Tibial artery (tissue), 4 donors: ENCODE results near the gene IQCE.

Experiments
- DNase-seq, 2 donors: peaks; one replicate each; pipeline ENCODE4 v3.0.0-alpha.2; 2019
- H3K27ac ChIP-seq, 2 donors: fragments of 200-600 bp; sonication (generic) in 1 of 2; 1 replicate in 1 of 2; 2 replicates in 1 of 2; pipeline ENCODE4 v1.5.1; 2018 to 2019; ENCODE audit warnings: mild to moderate bottlenecking in 1 of 2
- H3K27me3 ChIP-seq, 2 donors: fragments of 200-600 bp; sonication (generic) in 1 of 2; one replicate each; pipeline versions ENCODE4 v1.5.1 to v1.6.0; 2016 to 2019
- H3K36me3 ChIP-seq, 3 donors: fragments of 200-600 bp; sonication (generic) in 2 of 3; one replicate each; pipeline ENCODE4 v1.5.1; 2016 to 2019; ENCODE audit warnings: mild to moderate bottlenecking in 2 of 3
- H3K4me1 ChIP-seq, 4 donors: fragments of 200-600 bp; sonication (generic) in 2 of 4; 1 replicate in 3 of 4; 2 replicates in 1 of 4; pipeline ENCODE4 v1.5.1; 2016 to 2019
- H3K4me3 ChIP-seq, 2 donors: fragments of 200-600 bp; sonication (generic) in 1 of 2; 1 replicate in 1 of 2; 2 replicates in 1 of 2; pipeline ENCODE4 v1.5.1; 2018 to 2019; ENCODE audit warnings: mild to moderate bottlenecking in 2 of 2
- H3K9me3 ChIP-seq, 3 donors: fragments of 200-600 bp; sonication (generic) in 1 of 3; one replicate each; pipeline ENCODE4 v1.5.1; 2016 to 2019
- intact Hi-C: fragments of 100-400 bp; cut with DNase I; formaldehyde crosslinking; loops from one replicate; pipeline ENCODE4 v1.15.0; 2023; ENCODE audit warnings: low total_unique reads
- TF ChIP-seq, protein P1 (sequence below), 2 experiments: fragments of 200-600 bp in 1 of 2; fragments of 450-650 bp in 1 of 2; IDR thresholded peaks; one replicate each; pipeline ENCODE4 v1.5.1; 2017 to 2019; ENCODE audit warnings: antibody characterized with exemption in 2 of 2, mild to moderate bottlenecking in 1 of 2, moderate library complexity in 1 of 2

IQCE gene

DNA sequence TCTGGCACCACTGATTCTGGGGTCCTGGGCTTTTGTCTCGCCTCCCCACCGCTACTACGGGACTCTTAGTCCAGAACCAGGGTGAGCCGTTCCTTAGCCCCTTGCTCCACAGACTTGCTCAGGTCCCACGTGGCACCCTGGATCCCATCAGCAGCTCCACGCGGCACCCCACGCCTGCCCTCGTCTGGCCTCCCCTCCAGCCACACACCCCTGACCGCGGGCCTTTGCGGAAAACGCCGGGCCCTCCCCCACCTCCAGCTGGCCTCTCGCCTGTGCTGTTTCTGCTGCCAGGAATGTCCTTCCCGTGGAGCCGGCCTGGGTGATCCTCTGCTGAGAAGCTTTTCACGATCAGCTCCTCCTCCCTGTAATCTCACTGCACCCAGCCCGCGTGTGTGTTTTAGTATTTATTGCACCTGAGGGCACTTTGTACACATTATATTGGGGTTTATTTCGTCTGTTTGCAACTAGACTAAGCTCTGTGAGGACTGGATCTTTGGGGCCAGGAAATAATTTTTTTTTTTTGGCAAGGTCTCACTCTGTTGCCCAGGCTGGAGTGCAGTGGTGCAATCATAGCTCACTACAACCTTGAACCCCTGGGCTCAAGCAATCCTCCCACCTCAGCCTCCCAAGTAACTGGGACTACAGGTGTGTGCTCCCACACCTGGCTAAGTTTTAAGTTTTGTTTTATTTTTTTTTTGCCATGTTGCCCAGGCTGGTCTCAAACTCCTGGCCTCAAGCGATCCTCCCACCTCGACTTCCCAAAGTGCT is 62.5 kb downstream of the IQCE start:
- H3K36me3 ChIP-seq: no peaks in the 10 kb centered on the region
- peak overlapping the region in 1 of 2 donors; percentile 38 for H3K27ac ChIP-seq
- DNase-seq: peak in 1 of 2 donors; percentile 86
- TF ChIP-seq, protein P1, sequence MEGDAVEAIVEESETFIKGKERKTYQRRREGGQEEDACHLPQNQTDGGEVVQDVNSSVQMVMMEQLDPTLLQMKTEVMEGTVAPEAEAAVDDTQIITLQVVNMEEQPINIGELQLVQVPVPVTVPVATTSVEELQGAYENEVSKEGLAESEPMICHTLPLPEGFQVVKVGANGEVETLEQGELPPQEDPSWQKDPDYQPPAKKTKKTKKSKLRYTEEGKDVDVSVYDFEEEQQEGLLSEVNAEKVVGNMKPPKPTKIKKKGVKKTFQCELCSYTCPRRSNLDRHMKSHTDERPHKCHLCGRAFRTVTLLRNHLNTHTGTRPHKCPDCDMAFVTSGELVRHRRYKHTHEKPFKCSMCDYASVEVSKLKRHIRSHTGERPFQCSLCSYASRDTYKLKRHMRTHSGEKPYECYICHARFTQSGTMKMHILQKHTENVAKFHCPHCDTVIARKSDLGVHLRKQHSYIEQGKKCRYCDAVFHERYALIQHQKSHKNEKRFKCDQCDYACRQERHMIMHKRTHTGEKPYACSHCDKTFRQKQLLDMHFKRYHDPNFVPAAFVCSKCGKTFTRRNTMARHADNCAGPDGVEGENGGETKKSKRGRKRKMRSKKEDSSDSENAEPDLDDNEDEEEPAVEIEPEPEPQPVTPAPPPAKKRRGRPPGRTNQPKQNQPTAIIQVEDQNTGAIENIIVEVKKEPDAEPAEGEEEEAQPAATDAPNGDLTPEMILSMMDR (IDR thresholded peaks at IDR 0.05): no peak
- intact Hi-C loops: no loop called here
- H3K27me3 ChIP-seq: no peaks in the 10 kb centered on the region
- peaks cover 0 to 61% (median 57%) of the 10 kb centered on the region in 4 donors for H3K4me1 ChIP-seq
- H3K9me3 ChIP-seq: no peaks in the 10 kb centered on the region
- H3K4me3 ChIP-seq: no peak overlapping the region

DNA sequence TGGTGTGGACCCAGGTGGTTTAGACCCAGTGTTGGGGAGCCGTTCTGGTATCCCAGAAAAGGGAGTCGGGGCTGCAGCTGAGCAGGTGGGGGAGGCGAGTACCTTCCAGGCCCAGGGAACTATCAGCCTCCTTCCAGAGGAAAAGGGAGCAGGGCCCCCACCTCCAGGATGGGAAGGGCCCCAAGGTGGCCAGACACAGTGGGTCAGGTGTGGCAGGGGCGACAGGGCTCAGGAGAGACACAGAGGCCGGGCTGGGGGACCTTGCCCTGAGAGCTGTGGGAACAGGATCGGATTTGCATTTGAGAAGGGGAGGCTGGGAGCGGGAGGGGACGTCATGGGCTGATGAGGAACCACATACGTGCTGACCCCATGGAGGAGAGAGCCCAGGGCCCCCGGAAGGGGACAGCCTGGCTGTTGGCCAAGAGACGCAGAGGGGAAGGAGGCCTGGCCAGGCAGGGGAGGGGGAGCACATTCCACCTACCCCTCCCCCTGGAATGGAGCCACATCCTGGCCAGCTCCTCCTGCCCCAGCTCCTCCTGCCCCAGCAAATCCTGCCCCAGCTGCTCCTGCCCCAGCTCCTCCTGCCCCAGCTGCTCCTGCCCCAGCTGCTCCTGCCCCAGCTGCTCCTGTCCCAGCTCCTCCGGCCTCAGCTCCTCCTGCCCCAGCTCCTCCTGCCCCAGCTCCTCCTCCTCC is 63.3 kb downstream of the IQCE start:
- intact Hi-C loops: no loop called here
- no peak for DNase-seq
- peaks cover 0 to 53% (median 48%) of the 10 kb centered on the region in 4 donors for H3K4me1 ChIP-seq
- no peaks in the 10 kb centered on the region for H3K36me3 ChIP-seq
- no peak overlapping the region for H3K4me3 ChIP-seq
- H3K27ac ChIP-seq: peak overlapping the region in 1 of 2 donors; percentile 38
- no peaks in the 10 kb centered on the region for H3K9me3 ChIP-seq
- TF ChIP-seq, protein P1 (IDR thresholded peaks at IDR 0.05): no peak
- no peaks in the 10 kb centered on the region for H3K27me3 ChIP-seq

DNA sequence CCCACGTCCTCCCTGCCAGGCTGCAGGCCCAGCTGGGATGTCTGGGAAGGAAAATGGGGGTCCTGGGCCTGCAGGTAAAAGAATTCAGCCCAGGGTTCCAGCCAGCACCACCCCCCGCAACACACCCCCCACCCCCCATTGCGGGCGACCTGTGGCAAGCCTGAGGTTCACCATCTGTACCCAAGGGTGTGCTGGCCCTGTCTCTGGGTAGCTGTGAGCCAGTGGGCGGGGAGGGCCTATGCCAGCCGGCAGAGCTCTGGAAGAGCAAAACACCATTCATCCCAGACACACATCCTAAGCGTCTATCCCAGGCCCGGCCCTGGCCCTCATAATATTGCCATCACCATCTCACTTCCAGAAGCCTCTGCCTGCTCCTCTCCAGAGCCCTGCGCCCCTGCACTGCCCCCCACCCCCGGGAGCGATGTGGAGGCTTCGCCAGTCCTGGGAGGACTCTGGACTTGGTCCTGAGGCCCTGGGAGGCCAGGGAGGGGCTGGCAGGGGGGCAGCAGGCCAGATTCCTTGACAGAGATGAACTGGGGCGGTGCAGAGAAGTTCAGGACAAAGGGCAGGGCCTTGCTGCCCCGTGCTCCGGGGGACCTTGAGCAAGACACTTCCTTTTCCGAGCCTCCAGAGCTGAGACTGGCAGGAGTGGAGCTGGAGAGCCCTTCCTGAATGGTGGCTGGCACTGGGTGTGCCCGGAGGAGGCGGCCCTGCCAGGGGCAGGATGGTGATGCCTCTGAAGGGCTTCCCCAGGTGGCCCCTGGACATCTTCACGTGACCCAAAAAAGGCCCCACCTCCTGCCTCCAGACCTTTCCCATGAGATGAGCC is 64.3 kb downstream of the IQCE start:
- H3K4me3 ChIP-seq: no peak overlapping the region
- TF ChIP-seq, protein P1 (IDR thresholded peaks at IDR 0.05): no peak
- peak in 1 of 2 donors; percentile 60 for DNase-seq

DNA sequence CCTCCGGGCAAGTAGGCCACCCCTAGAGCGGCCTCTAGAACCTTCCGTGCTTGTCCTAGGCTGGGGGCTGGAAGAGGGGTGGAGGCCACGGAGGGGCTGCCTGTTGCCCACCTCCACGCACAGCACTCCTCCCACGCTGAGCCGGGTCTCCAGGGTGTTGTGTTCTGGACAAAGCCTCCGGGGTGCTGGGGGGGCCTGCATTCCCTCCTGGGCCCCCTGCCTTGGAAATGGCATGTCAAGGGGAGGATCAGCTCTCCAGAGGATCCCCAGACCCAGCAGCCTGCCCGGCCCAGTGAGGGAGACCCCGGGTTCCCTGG is 64.9 kb downstream of the IQCE start:
- no peak overlapping the region for H3K27ac ChIP-seq
- TF ChIP-seq, protein P1 (IDR thresholded peaks at IDR 0.05): no peak
- DNase-seq: no peak
- intact Hi-C loops: no loop called here
- no peaks in the 10 kb centered on the region for H3K36me3 ChIP-seq
- H3K27me3 ChIP-seq: no peaks in the 10 kb centered on the region
- peaks cover 0 to 37% (median 32%) of the 10 kb centered on the region in 4 donors for H3K4me1 ChIP-seq
- H3K4me3 ChIP-seq: no peak overlapping the region
- no peaks in the 10 kb centered on the region for H3K9me3 ChIP-seq

More for the DNA sequence above, 64.3 kb downstream of the IQCE start:
- Histone ChIP-seq H3K36me3 (no peaks in the 10 kb centered on the region), H3K27ac (no peak overlapping the region), H3K27me3 (no peaks in the 10 kb centered on the region), H3K4me1 (peaks cover 0 to 43% (median 38%) of the 10 kb centered on the region in 4 donors), H3K9me3 (no peaks in the 10 kb centered on the region)
- intact Hi-C loops: no loop called here

DNA sequence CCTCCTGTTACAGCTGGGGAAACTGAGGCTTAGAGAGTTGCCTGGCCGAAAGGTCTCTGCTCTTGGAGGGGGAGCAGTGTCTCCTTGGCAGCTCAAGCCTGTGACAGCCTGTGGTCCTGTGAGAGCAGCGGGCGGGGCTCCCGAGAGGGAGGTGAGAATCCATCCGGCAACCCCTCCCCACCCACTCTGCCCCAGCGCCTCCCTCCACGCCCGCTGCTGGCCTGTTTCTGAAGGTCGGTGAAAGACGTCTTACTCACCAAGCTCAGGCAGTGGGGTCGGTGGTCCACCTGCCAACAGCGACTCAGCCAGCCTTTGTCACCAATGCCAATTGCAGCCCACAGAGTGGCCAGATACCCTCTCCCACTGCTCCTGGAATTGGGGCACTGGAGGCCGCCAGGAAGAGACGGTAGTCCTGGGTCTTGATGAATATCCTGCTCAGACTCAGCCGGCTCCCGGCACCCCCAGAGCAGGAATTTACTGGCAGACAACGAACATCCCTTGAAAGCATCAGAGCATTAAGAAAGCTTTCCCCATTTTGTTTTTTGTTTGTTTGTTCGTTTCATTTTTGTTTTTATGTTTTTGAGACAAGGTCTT is 65.6 kb downstream of the IQCE start:
- TF ChIP-seq, protein P1 (IDR thresholded peaks at IDR 0.05): no peak
- Histone ChIP-seq H3K4me1 (peaks cover 0 to 30% (median 26%) of the 10 kb centered on the region in 4 donors), H3K27ac (no peak overlapping the region), H3K27me3 (no peaks in the 10 kb centered on the region), H3K4me3 (no peak overlapping the region), H3K9me3 (no peaks in the 10 kb centered on the region), H3K36me3 (no peaks in the 10 kb centered on the region)
- intact Hi-C loops: no loop called here
- DNase-seq: no peak
